ENCODE measurements around the gene SUSD1. TPM values are rescaled to one million over a fixed set of nuclear protein-coding genes. Genes with fewer than 3 reads are reported as not detected.

SUSD1 gene
- total RNA-seq, 1 donor from 2014 or later = 7.6 TPM

DNA sequence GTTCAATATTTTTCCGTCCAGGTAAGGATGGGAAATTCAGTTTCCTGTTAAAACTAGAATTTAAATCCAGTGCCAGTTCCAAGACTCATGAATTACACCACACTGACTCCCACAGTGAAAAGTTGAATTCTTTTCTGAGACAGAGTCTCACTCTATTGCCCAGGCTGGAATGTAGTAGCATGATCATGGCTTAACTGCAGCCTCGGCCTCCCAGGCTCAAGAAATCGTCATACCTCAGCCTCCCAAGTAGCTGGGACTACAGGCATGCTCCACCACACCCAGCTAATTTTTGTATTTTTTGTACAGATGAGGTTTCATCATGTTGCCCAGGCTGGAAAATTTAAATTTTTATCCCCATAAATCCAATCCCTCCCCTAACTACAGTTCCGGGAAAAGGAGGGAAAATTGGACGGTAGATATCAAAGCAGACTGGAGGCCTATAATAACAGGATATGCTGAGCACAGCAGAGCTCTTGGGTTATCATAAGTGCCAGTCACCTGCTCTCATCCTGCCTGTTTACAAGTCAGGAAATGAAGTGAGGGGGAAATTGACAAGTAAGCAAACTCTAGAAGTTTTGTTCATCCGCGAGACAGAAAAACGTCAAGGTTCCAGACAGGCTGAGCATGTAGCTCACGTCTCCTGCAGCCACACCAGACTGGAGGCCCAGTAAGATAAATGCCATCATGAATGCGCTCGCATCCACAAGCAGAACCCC lies 172.8 kb downstream of the SUSD1 start:
- Mint-ChIP-seq H3K9me3 (no peaks in the 10 kb centered on the region), H3K4me1 (ENCODE audit: low read depth) (peaks cover 4% of the 10 kb centered on the region), H3K27ac (no peak overlapping the region), H3K4me3 (ENCODE audit: low read depth) (no peak overlapping the region), H3K27me3 (ENCODE audit: low read depth) (peaks cover 17% of the 10 kb centered on the region), H3K36me3 (ENCODE audit: low read depth) (no peaks in the 10 kb centered on the region)
- DNase-seq (ENCODE audit: low spot score) = no peak
- intact Hi-C loops (cut with micrococcal nuclease) = no loop called here

DNA sequence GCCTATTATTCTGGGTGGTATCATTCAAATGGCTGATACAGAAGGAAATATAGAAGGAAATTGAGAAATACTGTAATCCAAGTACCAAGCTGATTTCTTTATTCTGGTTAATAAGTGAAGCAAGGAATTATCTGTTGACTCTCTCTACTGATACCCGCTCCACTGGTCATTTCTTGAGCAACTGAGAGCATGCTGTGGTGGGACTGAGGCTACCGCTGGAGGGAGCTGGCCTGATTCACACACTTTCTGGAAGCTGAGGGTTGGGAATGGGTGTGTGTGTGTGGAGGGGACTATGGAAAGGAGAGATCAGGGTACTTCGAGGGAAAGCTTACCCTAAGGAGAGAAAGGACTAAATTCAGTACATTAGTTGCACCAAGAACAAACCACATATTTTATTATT lies 174.4 kb downstream of the SUSD1 start:
- Mint-ChIP-seq H3K4me1 (ENCODE audit: low read depth) (peaks cover 4% of the 10 kb centered on the region), H3K4me3 (ENCODE audit: low read depth) (no peak overlapping the region), H3K27ac (no peak overlapping the region), H3K27me3 (ENCODE audit: low read depth) (peaks cover 19% of the 10 kb centered on the region), H3K9me3 (no peaks in the 10 kb centered on the region), H3K36me3 (ENCODE audit: low read depth) (no peaks in the 10 kb centered on the region)
- intact Hi-C loops (cut with micrococcal nuclease) = no loop called here
- DNase-seq (ENCODE audit: low spot score) = no peak

DNA sequence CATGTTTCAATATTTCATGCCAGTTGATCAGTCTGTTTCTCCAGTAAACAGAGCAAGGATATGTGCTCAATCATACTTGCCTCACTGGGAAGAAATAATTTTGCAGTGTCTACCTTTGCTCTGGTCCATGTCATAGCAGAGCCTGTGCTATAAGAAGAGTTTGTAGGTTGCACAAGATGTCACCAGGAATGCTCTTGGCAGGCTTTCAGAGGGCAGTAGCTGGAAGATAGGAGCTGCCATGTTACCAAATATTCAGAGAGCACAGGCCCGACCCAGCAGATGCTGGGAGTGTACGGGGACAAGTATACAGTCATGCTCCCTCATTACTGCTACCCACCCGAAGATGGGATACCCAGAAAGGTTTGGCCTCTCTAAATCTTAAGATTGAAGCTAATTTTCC lies 175.8 kb downstream of the SUSD1 start:
- Mint-ChIP-seq H3K36me3 (ENCODE audit: low read depth) (no peaks in the 10 kb centered on the region), H3K27ac (no peak overlapping the region), H3K27me3 (ENCODE audit: low read depth) (peaks cover 19% of the 10 kb centered on the region), H3K9me3 (no peaks in the 10 kb centered on the region), H3K4me3 (ENCODE audit: low read depth) (no peak overlapping the region), H3K4me1 (ENCODE audit: low read depth) (peaks cover 12% of the 10 kb centered on the region)
- intact Hi-C loops (cut with micrococcal nuclease) = no loop called here
- DNase-seq (ENCODE audit: low spot score) = no peak

DNA sequence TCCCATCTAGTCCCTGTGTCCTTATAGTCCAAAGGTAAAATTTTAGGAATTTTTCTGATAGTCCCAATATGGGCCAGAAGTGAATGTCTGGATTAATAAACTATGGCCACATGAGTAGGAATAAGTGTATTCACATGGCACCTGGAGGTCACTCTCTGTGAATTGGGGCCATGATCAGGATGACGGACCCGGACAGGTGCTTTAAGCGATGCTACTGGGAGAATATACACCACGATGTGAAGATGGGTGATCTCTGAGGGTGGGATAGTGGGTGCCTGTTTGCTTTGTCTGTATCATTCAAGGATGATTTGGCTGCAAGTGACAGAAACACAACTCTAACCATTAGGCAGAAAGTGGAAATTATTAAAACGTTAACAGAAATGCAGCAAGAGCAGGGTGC lies 177.3 kb downstream of the SUSD1 start:
- H3K9me3 Mint-ChIP-seq = no peaks in the 10 kb centered on the region
- H3K4me3 Mint-ChIP-seq (ENCODE audit: low read depth) = no peak overlapping the region
- no peaks in the 10 kb centered on the region for H3K36me3 Mint-ChIP-seq (ENCODE audit: low read depth)
- intact Hi-C loops (cut with micrococcal nuclease) = no loop called here
- no peak for DNase-seq (ENCODE audit: low spot score)
- H3K27ac Mint-ChIP-seq = no peak overlapping the region
- H3K4me1 Mint-ChIP-seq (ENCODE audit: low read depth) = peaks cover 14% of the 10 kb centered on the region
- H3K27me3 Mint-ChIP-seq (ENCODE audit: low read depth) = peaks cover 24% of the 10 kb centered on the region

DNA sequence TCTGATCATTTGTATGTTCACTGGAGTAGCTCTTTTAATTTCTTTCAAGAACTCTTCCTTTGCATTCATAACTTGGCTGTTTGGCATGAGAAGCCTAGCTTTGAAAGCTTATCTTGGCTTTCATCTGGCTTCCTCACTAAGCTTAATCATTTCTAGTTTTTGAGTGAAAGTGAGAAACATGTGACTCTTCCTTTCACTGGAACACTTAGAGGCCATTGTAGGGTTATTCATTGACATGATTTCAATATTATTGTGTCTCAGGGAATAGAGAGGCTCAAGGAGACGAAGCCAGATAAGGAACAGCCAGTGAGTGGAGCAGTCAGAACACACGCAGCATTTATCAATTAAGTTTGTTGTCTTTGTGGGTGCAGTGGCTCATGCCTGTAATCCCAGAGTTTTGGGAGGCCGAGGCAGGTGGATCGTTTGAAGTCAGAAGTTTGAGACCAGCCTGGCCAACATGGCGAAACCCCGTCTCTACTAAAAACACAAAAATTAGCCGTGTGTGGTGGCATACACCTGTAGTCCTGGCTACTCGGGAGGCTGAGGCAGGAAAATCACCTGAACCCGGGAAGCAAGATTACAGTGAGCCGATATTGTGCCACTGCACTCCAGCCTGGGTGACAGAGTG lies 180.2 kb downstream of the SUSD1 start:
- DNase-seq (ENCODE audit: low spot score) = no peak
- Mint-ChIP-seq H3K4me3 (ENCODE audit: low read depth) (no peak overlapping the region), H3K27ac (no peak overlapping the region), H3K36me3 (ENCODE audit: low read depth) (no peaks in the 10 kb centered on the region), H3K4me1 (ENCODE audit: low read depth) (peaks cover 18% of the 10 kb centered on the region), H3K9me3 (peaks cover 8% of the 10 kb centered on the region), H3K27me3 (ENCODE audit: low read depth) (peaks cover 23% of the 10 kb centered on the region)
- intact Hi-C loops (cut with micrococcal nuclease) = loop anchor here (1.0 to 2.0 kb wide), 3 partner anchors 42 to 98 kb away; partner anchors contain the start of gene UGCG

DNA sequence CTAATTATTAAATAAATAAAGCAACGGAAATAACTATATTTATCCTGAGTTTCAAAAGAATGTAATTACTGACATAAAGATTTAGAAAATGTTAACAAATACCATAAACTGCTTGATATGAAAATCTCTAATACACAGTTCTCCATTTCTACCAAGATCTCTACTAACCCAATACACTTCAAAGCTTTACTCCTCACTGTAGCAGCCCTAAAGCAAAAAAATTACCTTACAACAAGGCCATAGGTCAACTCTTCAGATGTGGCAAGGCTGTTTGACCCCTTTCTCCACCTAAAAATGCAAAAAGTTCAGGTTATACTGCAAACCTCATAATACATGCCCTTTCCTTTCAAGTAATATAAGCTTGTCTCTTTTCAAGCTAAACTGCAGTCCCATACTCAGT lies 181.8 kb downstream of the SUSD1 start:
- DNase-seq (ENCODE audit: low spot score) = no peak
- Mint-ChIP-seq H3K27ac (no peak overlapping the region), H3K4me3 (ENCODE audit: low read depth) (no peak overlapping the region), H3K4me1 (ENCODE audit: low read depth) (peaks cover 18% of the 10 kb centered on the region), H3K27me3 (ENCODE audit: low read depth) (peaks cover 17% of the 10 kb centered on the region), H3K9me3 (peaks cover 8% of the 10 kb centered on the region), H3K36me3 (ENCODE audit: low read depth) (no peaks in the 10 kb centered on the region)
- intact Hi-C loops (cut with micrococcal nuclease) = loop anchor here (2.0 kb wide), 5 partner anchors 35 to 385 kb away; no protein-coding TSS in a partner anchor

DNA sequence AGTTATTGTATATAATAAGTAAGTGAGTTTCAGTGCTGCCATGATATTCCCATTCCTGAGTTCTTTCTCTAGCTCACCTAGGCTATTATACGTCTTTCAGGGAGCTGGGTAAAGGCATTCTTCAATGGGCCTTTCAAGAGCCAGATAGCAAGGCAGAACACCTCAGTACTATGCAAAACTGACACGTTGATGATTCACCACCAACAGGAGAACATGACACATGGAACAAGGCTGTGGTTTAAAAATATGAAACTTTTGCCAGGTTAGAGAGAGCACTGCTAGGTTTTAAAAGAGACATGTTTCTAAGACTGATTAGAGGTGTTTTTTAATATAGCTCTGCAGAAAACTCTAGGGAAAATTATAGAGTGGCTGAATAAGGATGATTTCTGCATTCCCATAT lies 182.6 kb downstream of the SUSD1 start:
- peaks cover 8% of the 10 kb centered on the region for H3K9me3 Mint-ChIP-seq
- no peak for DNase-seq (ENCODE audit: low spot score)
- no peak overlapping the region for H3K27ac Mint-ChIP-seq
- no peak overlapping the region for H3K4me3 Mint-ChIP-seq (ENCODE audit: low read depth)
- no peaks in the 10 kb centered on the region for H3K36me3 Mint-ChIP-seq (ENCODE audit: low read depth)
- intact Hi-C loops (cut with micrococcal nuclease) = loop anchor here (1.0 to 2.0 kb wide), 6 partner anchors 20 to 386 kb away; no protein-coding TSS in a partner anchor
- H3K4me1 Mint-ChIP-seq (ENCODE audit: low read depth) = peaks cover 18% of the 10 kb centered on the region
- peaks cover 9% of the 10 kb centered on the region for H3K27me3 Mint-ChIP-seq (ENCODE audit: low read depth)

DNA sequence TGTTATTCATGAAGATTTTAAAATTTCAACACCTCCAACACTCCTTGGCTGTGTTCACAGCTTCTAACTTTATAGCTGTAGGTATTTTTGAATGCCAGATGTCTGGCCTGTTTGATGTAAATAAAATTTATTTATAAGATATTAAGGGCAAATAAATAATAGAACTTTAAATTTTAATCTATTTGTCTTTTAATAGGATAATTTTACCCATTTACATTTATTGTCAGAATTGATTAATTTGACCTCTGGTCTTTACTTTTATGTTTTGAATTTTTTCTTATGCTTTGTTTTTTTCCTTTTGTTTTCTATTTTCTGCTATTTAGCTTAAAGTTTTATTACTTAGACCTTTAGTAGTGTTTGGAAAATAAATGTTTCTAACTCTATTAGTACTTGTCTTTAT lies 183.9 kb downstream of the SUSD1 start:
- intact Hi-C loops (cut with micrococcal nuclease) = no loop called here
- Mint-ChIP-seq H3K27ac (no peak overlapping the region), H3K27me3 (ENCODE audit: low read depth) (peaks cover 6% of the 10 kb centered on the region), H3K36me3 (ENCODE audit: low read depth) (no peaks in the 10 kb centered on the region), H3K9me3 (peaks cover 8% of the 10 kb centered on the region), H3K4me1 (ENCODE audit: low read depth) (peaks cover 19% of the 10 kb centered on the region), H3K4me3 (ENCODE audit: low read depth) (no peak overlapping the region)
- DNase-seq (ENCODE audit: low spot score) = no peak

Other genes starting within 250 kb of the SUSD1 start
- 108 and 116 TPM in 2 replicates for gene PTBP3, start 158.3 kb upstream of the SUSD1 start, total RNA-seq
- 20.4 and 21.8 TPM in 2 replicates for gene HSDL2, start 204.8 kb upstream of the SUSD1 start, total RNA-seq

Measured in activated T-helper 2 cell treated with anti-CD3 and anti-CD28 coated beads, Interferon-gamma antibody, Interleukin-2, Interleukin-4, amounts not matched to agents 10 μg/mL and 5 μg/mL and 100 μg/mL, durations not matched to agents 14 hours and 24 hours and 36 hours (primary cell).